Measurements from ENCODE around the gene MEI4. TPM values are rescaled to one million over a fixed set of nuclear protein-coding genes. Genes with fewer than 3 reads are reported as not detected.

Gene MEI4
- total and polyA plus RNA-seq, 2 of the 4 experiments (the other 2 are of a cell fraction): not detected

DNA sequence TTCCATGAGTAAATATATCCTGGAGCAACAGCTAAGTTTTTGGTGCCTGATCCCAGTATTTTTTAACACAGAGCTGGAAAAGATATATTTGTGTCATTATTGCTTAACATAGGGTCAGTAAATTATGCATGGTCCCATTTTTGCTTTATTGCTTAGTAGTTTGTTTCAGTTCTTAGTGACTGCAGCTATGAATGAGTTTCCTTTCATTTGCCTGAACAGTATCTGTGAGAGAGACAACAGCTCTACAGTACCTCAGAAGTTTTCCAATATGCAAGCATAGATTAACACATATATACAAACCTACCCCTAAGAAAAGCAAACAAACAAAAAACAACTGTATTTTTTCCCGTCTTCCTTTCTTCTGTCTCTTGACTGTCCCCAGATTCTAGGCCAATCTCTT is 160.3 kb downstream of the MEI4 start:
- Histone ChIP-seq H3K4ac (ENCODE audit: low read depth, low read length) (no peak overlapping the region), H3K4me3 (ENCODE audit: insufficient read depth, low read depth, low read length) (no peak overlapping the region), H4K91ac (ENCODE audit: insufficient read depth, low read depth, low read length) (no peak overlapping the region), H3K36me3 (ENCODE audit: control insufficient read depth, insufficient read depth, low read length) (no peaks in the 10 kb centered on the region), H4K20me1 (ENCODE audit: insufficient read depth, low read length) (no peaks in the 10 kb centered on the region), H4K5ac (ENCODE audit: low read depth, low read length) (no peak overlapping the region), H2BK5ac (ENCODE audit: low read depth, low read length, poor library complexity, severe bottlenecking) (no peak overlapping the region), H4K8ac (ENCODE audit: low read depth in 2 of 2, low read length in 2 of 2) (no peak overlapping the region), H3K9me3 (ENCODE audit: control insufficient read depth, insufficient read depth, low read length) (0 out of 2 replicates have a peak, but pooled peaks cover 2% of the 10 kb centered on the region), H3K9me1 (ENCODE audit: insufficient read depth, low read length) (no peaks in the 10 kb centered on the region), H2AK5ac (ENCODE audit: low read depth, low read length) (no peak overlapping the region), H2AK9ac (replicated peaks; ENCODE audit: low read depth, low read length, poor library complexity) (no peak overlapping the region), H3K4me2 (ENCODE audit: low read depth, low read length) (no peak overlapping the region), H3K56ac (ENCODE audit: extremely low read depth, insufficient read depth, low read length) (no peak overlapping the region), H3K27me3 (ENCODE audit: control insufficient read depth, insufficient read depth, low read length) (no peaks in the 10 kb centered on the region), H3K23ac (ENCODE audit: low read depth, low read length) (no peak overlapping the region), H2AFZ (replicated peaks; ENCODE audit: low read length, poor library complexity) (no peak overlapping the region), H3K4me1 (ENCODE audit: control insufficient read depth, insufficient read depth, low read length) (no peaks in the 10 kb centered on the region), H2BK20ac (ENCODE audit: low read depth, low read length) (no peak overlapping the region), H3K14ac (replicated peaks; ENCODE audit: low read depth, low read length) (no peak overlapping the region), H2BK15ac (ENCODE audit: low read depth, low read length) (no peak overlapping the region), H3K18ac (ENCODE audit: low read depth, low read length) (no peak overlapping the region), H3K27ac (ENCODE audit: insufficient read depth, low read length) (no peak overlapping the region), H2BK120ac (ENCODE audit: low read depth, low read length) (no peak overlapping the region), H3K79me1 (ENCODE audit: low read depth in 1 of 2, low read length in 2 of 2) (no peaks in the 10 kb centered on the region), H3K9ac (ENCODE audit: low read depth, low read length) (no peak overlapping the region)
- POLR2A ChIA-PET (ENCODE audit: unreplicated experiment): no interaction called here
- ATAC-seq (ENCODE audit: low read depth) (no peak), DNase-seq (no peak)
- intact Hi-C loops (cut with micrococcal nuclease) (no loop called here), in situ Hi-C loops (cut with MboI; ENCODE audit: low sequenced_read_pairs) (no loop called here), dilution Hi-C loops (cut with HindIII; ENCODE audit: low sequenced_read_pairs, unreplicated experiment) (no loop called here)
- no CpG with 5 or more reads among the region's 1 CpG for WGBS, 2 experiments (ENCODE audit: extremely low coverage in 2 of 2, insufficient read length in 1 of 2)
- BruUV-seq (replicated peaks): no TSS peak
- TF ChIP-seq MXI1 (IDR thresholded peaks at IDR 0.05; ENCODE audit: borderline replicate concordance, low read depth, low read length): no peak
- no peak for TF ChIP-seq MAZ (IDR thresholded peaks at IDR 0.05; ENCODE audit: borderline replicate concordance, low read depth, low read length)
- no peak for TF ChIP-seq MAFK (IDR thresholded peaks at IDR 0.05; ENCODE audit: low read depth, low read length)
- TF ChIP-seq, protein P1, sequence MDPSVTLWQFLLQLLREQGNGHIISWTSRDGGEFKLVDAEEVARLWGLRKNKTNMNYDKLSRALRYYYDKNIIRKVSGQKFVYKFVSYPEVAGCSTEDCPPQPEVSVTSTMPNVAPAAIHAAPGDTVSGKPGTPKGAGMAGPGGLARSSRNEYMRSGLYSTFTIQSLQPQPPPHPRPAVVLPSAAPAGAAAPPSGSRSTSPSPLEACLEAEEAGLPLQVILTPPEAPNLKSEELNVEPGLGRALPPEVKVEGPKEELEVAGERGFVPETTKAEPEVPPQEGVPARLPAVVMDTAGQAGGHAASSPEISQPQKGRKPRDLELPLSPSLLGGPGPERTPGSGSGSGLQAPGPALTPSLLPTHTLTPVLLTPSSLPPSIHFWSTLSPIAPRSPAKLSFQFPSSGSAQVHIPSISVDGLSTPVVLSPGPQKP (IDR thresholded peaks at IDR 0.05; ENCODE audit: borderline replicate concordance, low read depth, low read length): no peak
- TF ChIP-seq POLR2A (IDR thresholded peaks at IDR 0.05; ENCODE audit: low read depth, low read length): no peak
- no peak for TF ChIP-seq BHLHE40 (IDR thresholded peaks at IDR 0.05; ENCODE audit: low read depth, low read length)
- TF ChIP-seq FOS (IDR thresholded peaks at IDR 0.05; ENCODE audit: low read depth, low read length): no peak
- TF ChIP-seq CEBPB (IDR thresholded peaks at IDR 0.05; ENCODE audit: low read depth, low read length): no peak
- no peak for TF ChIP-seq RAD21 (IDR thresholded peaks at IDR 0.05; ENCODE audit: low read length)
- TF ChIP-seq CHD1 (IDR thresholded peaks at IDR 0.05; ENCODE audit: low read depth, low read length): no peak
- TF ChIP-seq NFE2L2 (IDR thresholded peaks at IDR 0.05; ENCODE audit: low read depth, low read length): no peak
- no peak for TF ChIP-seq RCOR1 (IDR thresholded peaks at IDR 0.05; ENCODE audit: insufficient replicate concordance, low read length)
- TF ChIP-seq, protein P2, sequence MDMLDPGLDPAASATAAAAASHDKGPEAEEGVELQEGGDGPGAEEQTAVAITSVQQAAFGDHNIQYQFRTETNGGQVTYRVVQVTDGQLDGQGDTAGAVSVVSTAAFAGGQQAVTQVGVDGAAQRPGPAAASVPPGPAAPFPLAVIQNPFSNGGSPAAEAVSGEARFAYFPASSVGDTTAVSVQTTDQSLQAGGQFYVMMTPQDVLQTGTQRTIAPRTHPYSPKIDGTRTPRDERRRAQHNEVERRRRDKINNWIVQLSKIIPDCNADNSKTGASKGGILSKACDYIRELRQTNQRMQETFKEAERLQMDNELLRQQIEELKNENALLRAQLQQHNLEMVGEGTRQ (IDR thresholded peaks at IDR 0.05; ENCODE audit: low read depth, low read length): no peak
- no peak for TF ChIP-seq SMC3 (IDR thresholded peaks at IDR 0.05; ENCODE audit: low read depth, low read length)
- CTCF ChIA-PET: interaction anchor here (0.6 kb wide), 1 partner anchor 1308 kb away, joined by 5 read pairs; no protein-coding TSS in a partner anchor
